Measurements from ENCODE around the gene PRDX1.
"Not testable (repeated sequence)": the region's sequence is repeated elsewhere in the genome, so short reads cannot be mapped to it uniquely, and the experiment has no call there.

PRDX1 gene

DNA sequence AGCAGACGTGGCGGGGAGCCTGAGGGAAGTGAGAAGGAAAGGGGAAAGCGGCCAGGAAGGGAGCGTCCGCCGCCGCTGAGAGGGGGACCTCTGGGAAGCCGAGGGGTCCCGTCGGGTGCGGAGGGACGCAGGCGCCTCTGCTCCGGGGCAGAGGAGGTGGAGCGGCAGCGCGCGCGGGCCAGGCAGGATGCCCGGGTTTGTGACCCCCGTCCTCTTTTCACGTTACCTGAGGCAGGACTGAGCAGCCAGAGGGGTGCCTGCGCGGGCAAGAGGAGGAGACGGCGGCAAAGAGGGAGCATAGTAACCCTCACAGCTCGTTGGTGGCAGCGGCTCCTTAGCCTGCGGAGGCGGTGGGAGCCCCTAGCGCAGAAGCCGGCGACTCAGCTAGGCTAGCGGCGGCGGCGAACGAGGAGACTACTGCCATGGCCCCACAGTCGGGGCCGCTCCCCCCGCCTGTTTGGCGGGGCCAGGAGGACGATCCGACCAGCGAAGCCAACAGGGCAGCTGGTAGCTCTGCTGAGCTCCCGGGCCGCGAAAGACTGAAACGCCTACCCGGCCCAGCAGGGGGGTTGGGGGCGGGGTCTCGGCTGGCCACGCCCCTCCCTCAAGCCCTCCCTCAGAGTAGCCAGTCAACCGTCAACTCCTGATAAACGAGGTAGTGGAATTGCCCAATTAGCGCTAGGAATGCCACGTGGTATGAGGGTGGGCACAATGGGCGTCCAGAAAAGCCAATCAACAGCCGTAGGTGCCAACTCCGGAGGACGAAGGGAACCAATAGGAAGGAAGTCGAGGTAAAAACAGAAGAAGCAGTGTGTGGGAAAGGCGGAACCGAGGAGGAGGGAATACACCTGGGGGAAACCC lies 30.8 kb downstream of the PRDX1 start, which contains the start of gene TESK2:
Gene TESK2 (minus strand): TSS at position 538 of the 861 bp plus-strand sequence. CDS start 33,378 bp downstream, outside the sequence.
- Histone ChIP-seq H3K27me3 (ENCODE audit: control insufficient read depth in 5 of 5, insufficient read depth in 4 of 5, low read length in 5 of 5) (no peaks in the 10 kb centered on the region), H3K27ac (ENCODE audit: low read depth, low read length) (peak within 1 kb of the TSS; percentile 57), H3K4me1 (ENCODE audit: control insufficient read depth in 5 of 5, insufficient read depth in 5 of 5, low read length in 5 of 5) (peaks cover 2 to 26% (median 16%) of the 10 kb centered on the region in 5 donors), H3K9ac (ENCODE audit: low read length in 5 of 5) (peak within 1 kb of the TSS; percentile 5 to 88 (median 80)), H3K9me3 (ENCODE audit: control insufficient read depth in 5 of 5, low read length in 5 of 5) (no peaks in the 10 kb centered on the region), H3K36me3 (ENCODE audit: control insufficient read depth in 5 of 5, insufficient read depth in 5 of 5, low read length in 5 of 5) (no peaks in the 10 kb centered on the region), H3K4me3 (ENCODE audit: low read depth in 1 of 5, low read length in 5 of 5) (peak within 1 kb of the TSS; percentile 78 to 94 (median 92))

DNA sequence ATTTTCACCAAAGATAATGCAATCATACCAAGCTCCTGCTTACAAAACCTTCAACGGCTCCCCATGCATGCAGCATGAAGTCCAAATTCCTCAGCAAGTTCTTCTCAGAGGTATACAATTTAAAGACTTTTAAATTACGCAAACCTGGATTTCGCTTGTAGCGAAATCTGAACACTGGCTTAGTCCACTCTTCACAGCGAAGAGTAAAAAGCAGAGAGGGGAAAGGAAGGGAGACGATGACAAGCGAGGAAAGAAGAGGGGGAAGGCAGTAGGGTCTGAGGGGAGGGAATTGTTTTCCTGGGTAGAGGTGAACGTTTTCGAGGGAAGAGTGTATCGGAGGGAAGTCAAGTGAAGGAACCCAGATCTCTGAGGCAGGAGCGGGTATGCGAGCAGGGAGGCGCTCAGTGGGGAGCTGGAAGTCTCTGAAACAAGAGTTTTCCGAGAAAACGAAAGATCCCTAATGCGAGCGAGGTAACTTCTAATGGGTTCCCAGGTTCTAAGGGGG lies 31.5 kb downstream of the PRDX1 start:
- Histone ChIP-seq H3K27me3 (ENCODE audit: control insufficient read depth in 5 of 5, insufficient read depth in 4 of 5, low read length in 5 of 5) (no peaks in the 10 kb centered on the region), H3K9ac (ENCODE audit: low read length in 5 of 5) (peak overlapping the region; percentile 2 to 88 (median 80)), H3K4me3 (ENCODE audit: low read depth in 1 of 5, low read length in 5 of 5) (peak overlapping the region; percentile 76 to 94 (median 92)), H3K36me3 (ENCODE audit: control insufficient read depth in 5 of 5, insufficient read depth in 5 of 5, low read length in 5 of 5) (no peaks in the 10 kb centered on the region), H3K9me3 (ENCODE audit: control insufficient read depth in 5 of 5, low read length in 5 of 5) (no peaks in the 10 kb centered on the region), H3K27ac (ENCODE audit: low read depth, low read length) (peak overlapping the region; percentile 57), H3K4me1 (ENCODE audit: control insufficient read depth in 5 of 5, insufficient read depth in 5 of 5, low read length in 5 of 5) (peaks cover 2 to 26% (median 16%) of the 10 kb centered on the region in 5 donors)

DNA sequence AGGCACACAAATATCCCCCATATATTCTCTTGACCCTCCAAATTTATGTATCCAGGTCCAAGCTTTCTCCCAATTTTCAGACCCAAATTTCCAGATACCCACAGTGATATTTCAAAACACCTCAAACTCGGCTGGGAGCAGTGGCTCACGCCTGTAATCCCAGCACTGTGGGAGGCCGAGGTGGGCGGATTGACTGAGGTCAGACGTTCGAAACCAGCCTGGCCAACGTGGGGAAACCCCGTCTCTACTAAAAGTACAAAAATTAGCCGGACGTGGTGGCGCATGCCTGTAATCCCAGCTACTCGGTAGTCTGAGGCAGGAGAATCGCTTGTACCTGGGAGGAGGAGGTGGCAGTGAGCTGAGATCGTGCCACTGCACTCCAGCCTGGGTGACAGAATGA lies 32.3 kb downstream of the PRDX1 start:
- not testable (repeated sequence) for H3K36me3 ChIP-seq (ENCODE audit: control insufficient read depth in 5 of 5, insufficient read depth in 5 of 5, low read length in 5 of 5); H3K4me3 ChIP-seq (ENCODE audit: low read depth in 1 of 5, low read length in 5 of 5); H3K27ac ChIP-seq (ENCODE audit: low read depth, low read length); H3K9ac ChIP-seq (ENCODE audit: low read length in 5 of 5); H3K27me3 ChIP-seq (ENCODE audit: control insufficient read depth in 5 of 5, insufficient read depth in 4 of 5, low read length in 5 of 5); H3K9me3 ChIP-seq (ENCODE audit: control insufficient read depth in 5 of 5, low read length in 5 of 5)
- H3K4me1 ChIP-seq (ENCODE audit: control insufficient read depth in 5 of 5, insufficient read depth in 5 of 5, low read length in 5 of 5): peaks cover 2 to 26% (median 16%) of the 10 kb centered on the region in 5 donors

DNA sequence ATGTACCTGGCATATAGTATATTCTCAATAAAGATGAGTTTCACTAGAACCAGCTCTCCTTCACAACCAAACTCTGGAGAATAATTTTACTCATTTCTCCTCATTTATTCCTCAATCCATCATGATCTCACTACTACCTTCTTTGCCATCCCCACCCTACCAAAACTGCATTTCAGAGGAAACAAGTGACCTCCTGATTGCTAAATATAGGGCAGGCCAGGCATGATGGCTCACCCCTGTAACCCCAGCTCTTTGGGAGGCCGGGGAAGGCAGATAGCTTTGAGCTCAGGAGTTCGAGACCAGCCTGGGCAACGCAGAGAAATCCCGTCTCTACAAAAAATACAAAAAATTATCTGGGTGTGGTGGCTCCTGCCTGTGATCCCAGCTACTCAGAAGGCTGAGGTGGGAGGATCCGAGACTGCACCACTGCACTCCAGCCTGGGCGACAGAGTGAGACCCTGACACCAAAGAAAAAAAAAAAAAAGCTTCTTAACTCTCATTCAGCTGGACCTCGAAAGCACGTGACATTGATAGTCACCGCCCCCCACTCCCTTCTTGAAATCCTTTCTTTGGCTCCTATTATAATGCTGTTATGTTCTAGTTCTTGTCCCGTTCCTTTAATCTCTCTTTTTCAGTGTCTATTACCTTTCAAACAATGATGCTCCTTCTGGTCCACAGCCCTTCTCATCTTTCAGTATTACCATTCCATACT lies 32.9 kb downstream of the PRDX1 start:
- peaks cover 2 to 26% (median 16%) of the 10 kb centered on the region in 5 donors for H3K4me1 ChIP-seq (ENCODE audit: control insufficient read depth in 5 of 5, insufficient read depth in 5 of 5, low read length in 5 of 5)
- H3K9ac ChIP-seq (ENCODE audit: low read length in 5 of 5): no peak overlapping the region
- no peak overlapping the region for H3K4me3 ChIP-seq (ENCODE audit: low read depth in 1 of 5, low read length in 5 of 5)
- H3K9me3 ChIP-seq (ENCODE audit: control insufficient read depth in 5 of 5, low read length in 5 of 5): no peaks in the 10 kb centered on the region
- no peaks in the 10 kb centered on the region for H3K36me3 ChIP-seq (ENCODE audit: control insufficient read depth in 5 of 5, insufficient read depth in 5 of 5, low read length in 5 of 5)
- no peak overlapping the region for H3K27ac ChIP-seq (ENCODE audit: low read depth, low read length)
- no peaks in the 10 kb centered on the region for H3K27me3 ChIP-seq (ENCODE audit: control insufficient read depth in 5 of 5, insufficient read depth in 4 of 5, low read length in 5 of 5)

DNA sequence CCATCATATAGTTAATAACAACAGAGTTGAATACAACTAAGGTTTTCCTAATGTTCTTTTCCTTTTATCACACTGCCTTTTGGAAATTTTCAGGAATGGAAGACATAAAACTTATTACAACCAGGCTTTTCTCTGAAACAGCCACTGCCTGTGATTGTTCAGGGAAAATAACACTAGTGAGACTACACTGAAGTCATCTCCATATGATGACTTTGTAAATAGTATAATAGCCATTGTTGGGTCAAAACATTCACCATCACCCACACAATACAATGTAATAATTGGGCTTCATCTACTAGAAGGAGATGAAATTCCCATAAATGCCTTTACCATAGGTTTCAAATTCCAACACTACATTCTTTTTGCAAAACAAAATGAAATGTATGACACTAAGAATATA lies 35.7 kb downstream of the PRDX1 start:
- peaks cover 0 to 17% (median 9%) of the 10 kb centered on the region in 5 donors for H3K4me1 ChIP-seq (ENCODE audit: control insufficient read depth in 5 of 5, insufficient read depth in 5 of 5, low read length in 5 of 5)
- H3K27ac ChIP-seq (ENCODE audit: low read depth, low read length): no peak overlapping the region
- no peaks in the 10 kb centered on the region for H3K9me3 ChIP-seq (ENCODE audit: control insufficient read depth in 5 of 5, low read length in 5 of 5)
- H3K36me3 ChIP-seq (ENCODE audit: control insufficient read depth in 5 of 5, insufficient read depth in 5 of 5, low read length in 5 of 5): no peaks in the 10 kb centered on the region
- no peak overlapping the region for H3K4me3 ChIP-seq (ENCODE audit: low read depth in 1 of 5, low read length in 5 of 5)
- H3K27me3 ChIP-seq (ENCODE audit: control insufficient read depth in 5 of 5, insufficient read depth in 4 of 5, low read length in 5 of 5): no peaks in the 10 kb centered on the region
- no peak overlapping the region for H3K9ac ChIP-seq (ENCODE audit: low read length in 5 of 5)

DNA sequence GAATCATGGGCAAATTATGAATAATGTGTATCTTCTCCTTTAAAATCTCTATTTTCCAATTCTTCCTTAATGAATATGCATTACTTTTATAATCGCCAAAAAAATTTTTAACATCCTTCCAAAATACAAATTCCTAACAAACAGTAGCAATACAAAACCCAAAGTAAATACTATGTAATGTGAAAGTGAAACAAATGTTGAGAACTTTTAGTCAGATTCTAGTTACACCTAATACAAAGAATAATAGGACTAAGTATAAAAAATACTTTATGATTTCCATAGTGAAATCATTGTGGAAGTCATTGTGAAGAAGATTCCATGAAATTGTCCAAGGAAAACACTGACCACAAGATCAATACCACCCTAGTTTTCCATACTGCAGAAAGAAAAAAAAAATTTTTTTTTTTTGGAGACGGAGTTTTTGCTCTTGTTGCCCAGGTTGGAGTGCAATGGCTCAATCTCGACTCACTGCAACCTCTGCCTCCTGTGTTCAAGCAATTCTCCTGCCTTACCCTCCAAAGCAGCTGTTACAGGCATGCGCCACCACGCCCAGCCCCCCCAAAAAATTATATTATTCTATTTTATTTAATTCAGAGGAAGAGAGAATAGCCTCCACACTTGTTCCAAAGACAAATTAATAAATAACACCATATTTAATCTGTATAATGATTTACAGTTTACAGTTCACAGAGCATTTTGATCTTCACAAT lies 42.5 kb downstream of the PRDX1 start:
- H3K36me3 ChIP-seq (ENCODE audit: control insufficient read depth in 5 of 5, insufficient read depth in 5 of 5, low read length in 5 of 5): no peaks in the 10 kb centered on the region
- H3K9me3 ChIP-seq (ENCODE audit: control insufficient read depth in 5 of 5, low read length in 5 of 5): no peaks in the 10 kb centered on the region
- H3K9ac ChIP-seq (ENCODE audit: low read length in 5 of 5): no peak overlapping the region
- H3K27ac ChIP-seq (ENCODE audit: low read depth, low read length): no peak overlapping the region
- no peaks in the 10 kb centered on the region for H3K27me3 ChIP-seq (ENCODE audit: control insufficient read depth in 5 of 5, insufficient read depth in 4 of 5, low read length in 5 of 5)
- no peaks in the 10 kb centered on the region for H3K4me1 ChIP-seq (ENCODE audit: control insufficient read depth in 5 of 5, insufficient read depth in 5 of 5, low read length in 5 of 5)
- H3K4me3 ChIP-seq (ENCODE audit: low read depth in 1 of 5, low read length in 5 of 5): no peak overlapping the region

DNA sequence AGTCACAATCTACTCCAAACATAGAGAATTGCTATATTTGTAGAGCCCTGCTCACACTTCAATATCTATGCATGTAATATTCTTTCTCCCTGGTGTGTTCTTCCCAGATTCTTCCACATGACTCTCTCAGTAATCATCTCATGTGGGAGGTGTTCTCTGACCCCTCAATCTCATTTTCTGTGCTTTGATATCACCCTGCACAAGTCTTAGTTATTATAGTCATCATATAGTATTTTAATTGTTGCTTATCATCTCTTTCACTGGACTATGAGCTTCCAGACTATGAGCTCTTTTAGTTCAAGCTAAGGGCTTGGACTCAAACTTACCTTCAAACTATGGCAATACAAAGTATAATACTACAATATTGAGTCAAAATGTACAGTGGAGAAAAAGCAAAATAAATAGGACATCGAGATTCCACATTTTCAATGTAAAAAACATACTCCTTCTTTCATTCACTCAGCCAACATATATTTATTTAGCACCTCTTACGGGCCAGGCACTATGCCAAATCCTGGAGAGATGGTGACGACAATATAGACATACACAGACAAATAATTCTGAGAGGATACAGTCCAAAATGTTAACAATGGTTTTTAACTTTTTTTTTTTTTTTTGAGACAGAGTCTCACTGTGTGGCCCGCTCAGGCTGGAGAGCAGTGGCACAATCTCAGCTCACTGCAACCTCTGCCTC lies 43.4 kb downstream of the PRDX1 start:
- no peak overlapping the region for H3K9ac ChIP-seq (ENCODE audit: low read length in 5 of 5)
- H3K9me3 ChIP-seq (ENCODE audit: control insufficient read depth in 5 of 5, low read length in 5 of 5): no peaks in the 10 kb centered on the region
- no peak overlapping the region for H3K27ac ChIP-seq (ENCODE audit: low read depth, low read length)
- no peaks in the 10 kb centered on the region for H3K27me3 ChIP-seq (ENCODE audit: control insufficient read depth in 5 of 5, insufficient read depth in 4 of 5, low read length in 5 of 5)
- no peaks in the 10 kb centered on the region for H3K36me3 ChIP-seq (ENCODE audit: control insufficient read depth in 5 of 5, insufficient read depth in 5 of 5, low read length in 5 of 5)
- no peak overlapping the region for H3K4me3 ChIP-seq (ENCODE audit: low read depth in 1 of 5, low read length in 5 of 5)
- H3K4me1 ChIP-seq (ENCODE audit: control insufficient read depth in 5 of 5, insufficient read depth in 5 of 5, low read length in 5 of 5): no peaks in the 10 kb centered on the region

DNA sequence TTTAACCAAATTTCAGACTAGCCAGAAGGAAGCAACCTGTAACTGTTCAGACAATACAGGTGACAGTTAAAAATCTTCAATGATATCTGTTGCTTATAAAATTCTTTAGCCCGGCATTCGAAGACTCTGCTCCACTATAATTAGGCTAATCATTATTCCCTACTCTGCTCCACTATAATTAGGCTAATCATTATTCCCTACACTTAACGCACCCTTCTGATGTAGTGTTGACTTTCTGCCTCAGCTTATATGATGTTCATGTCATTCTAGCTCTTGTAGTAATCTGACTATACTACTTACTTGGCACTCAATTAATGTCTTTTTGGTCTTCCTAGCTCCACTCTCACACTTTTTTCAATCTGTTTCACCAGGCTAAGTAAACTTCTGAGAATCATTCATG lies 44.0 kb downstream of the PRDX1 start:
- Histone ChIP-seq H3K36me3 (ENCODE audit: control insufficient read depth in 5 of 5, insufficient read depth in 5 of 5, low read length in 5 of 5) (no peaks in the 10 kb centered on the region), H3K27me3 (ENCODE audit: control insufficient read depth in 5 of 5, insufficient read depth in 4 of 5, low read length in 5 of 5) (no peaks in the 10 kb centered on the region), H3K9ac (ENCODE audit: low read length in 5 of 5) (no peak overlapping the region), H3K27ac (ENCODE audit: low read depth, low read length) (no peak overlapping the region), H3K9me3 (ENCODE audit: control insufficient read depth in 5 of 5, low read length in 5 of 5) (no peaks in the 10 kb centered on the region), H3K4me1 (ENCODE audit: control insufficient read depth in 5 of 5, insufficient read depth in 5 of 5, low read length in 5 of 5) (no peaks in the 10 kb centered on the region), H3K4me3 (ENCODE audit: low read depth in 1 of 5, low read length in 5 of 5) (no peak overlapping the region)

DNA sequence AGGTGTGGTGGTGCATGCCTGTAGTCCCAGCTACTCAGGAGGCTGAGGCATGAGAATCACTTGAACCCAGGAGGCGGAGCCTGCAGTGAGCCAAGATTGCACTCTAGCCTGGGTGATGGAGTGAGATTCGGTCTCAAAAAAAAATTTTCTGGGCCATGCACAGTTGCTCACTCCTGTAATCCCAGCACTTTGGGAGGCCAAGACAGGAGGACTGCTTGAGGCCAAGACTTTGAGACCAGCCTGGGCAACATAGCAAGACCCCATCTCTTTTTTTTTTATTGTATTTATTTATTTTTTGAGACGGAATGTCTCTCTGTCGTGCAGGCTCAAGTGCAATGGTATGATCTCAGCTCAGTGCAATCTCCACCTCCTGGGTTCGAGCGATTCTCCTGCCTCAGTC lies 47.5 kb downstream of the PRDX1 start:
- not testable (repeated sequence) for H3K36me3 ChIP-seq (ENCODE audit: control insufficient read depth in 5 of 5, insufficient read depth in 5 of 5, low read length in 5 of 5); H3K27ac ChIP-seq (ENCODE audit: low read depth, low read length); H3K9me3 ChIP-seq (ENCODE audit: control insufficient read depth in 5 of 5, low read length in 5 of 5)

More for the DNA sequence above, 47.5 kb downstream of the PRDX1 start:
- not testable (repeated sequence) for H3K4me1 ChIP-seq (ENCODE audit: control insufficient read depth in 5 of 5, insufficient read depth in 5 of 5, low read length in 5 of 5); H3K9ac ChIP-seq (ENCODE audit: low read length in 5 of 5); H3K4me3 ChIP-seq (ENCODE audit: low read depth in 1 of 5, low read length in 5 of 5); H3K27me3 ChIP-seq (ENCODE audit: control insufficient read depth in 5 of 5, insufficient read depth in 4 of 5, low read length in 5 of 5)

All from subcutaneous abdominal adipose tissue (tissue), 5 donors.